Measurements from ENCODE around the gene DOCK2. TPM values are rescaled to one million over a fixed set of nuclear protein-coding genes. Genes with fewer than 3 reads are reported as not detected.

Gene DOCK2
- total RNA-seq, 2 experiments from 2014 or later: 161 to 205 TPM

GRCh38 chr5:169988947-169989346 lies 351.9 kb downstream of the DOCK2 start:
- no TSS peak for BruUV-seq (replicated peaks)
- intact Hi-C loops (cut with micrococcal nuclease; ENCODE audit: unreplicated experiment): no loop called here
- CTCF ChIA-PET (ENCODE audit: unreplicated experiment): no interaction called here

GRCh38 chr5:169989365-169989764 lies 352.3 kb downstream of the DOCK2 start:
- CTCF ChIA-PET (ENCODE audit: unreplicated experiment): no interaction called here
- TF ChIP-seq CTCF (conservative IDR thresholded peaks at IDR 0.05; ENCODE audit: low read length) (no peak), EZH2phosphoT487 (IDR thresholded peaks at IDR 0.05; ENCODE audit: borderline replicate concordance, low read depth, low read length) (no peak)
- Histone ChIP-seq H3K4me2 (ENCODE audit: low read length) (no peak overlapping the region), H3K4me1 (ENCODE audit: insufficient read depth, low read length, poor library complexity, severe bottlenecking) (no peaks in the 10 kb centered on the region), H3K9me3 (ENCODE audit: low read length) (no peaks in the 10 kb centered on the region), H4K20me1 (ENCODE audit: insufficient read depth, low read length) (no peaks in the 10 kb centered on the region), H2AFZ (ENCODE audit: low read length) (no peak overlapping the region), H3K79me2 (ENCODE audit: insufficient read depth, low read depth, low read length) (no peaks in the 10 kb centered on the region), H3K27ac (ENCODE audit: low read depth, low read length, poor library complexity, severe bottlenecking) (no peak overlapping the region), H3K36me3 (ENCODE audit: insufficient read depth, low read length) (peaks cover 78% of the 10 kb centered on the region), H3K9me2 (ENCODE audit: insufficient read depth, low read length) (no peaks in the 10 kb centered on the region), H3K4me3 (ENCODE audit: low read depth, low read length, poor library complexity, severe bottlenecking) (no peak overlapping the region)
- POLR2A ChIA-PET: no interaction called here
- no TSS peak for BruUV-seq (replicated peaks)
- DNase-seq (ENCODE audit: low spot score): no peak
- intact Hi-C loops (cut with micrococcal nuclease; ENCODE audit: unreplicated experiment): no loop called here

More at GRCh38 chr5:169988947-169989346, 351.9 kb downstream of the DOCK2 start:
- DNase-seq (ENCODE audit: low spot score): no peak
- Histone ChIP-seq H3K4me1 (ENCODE audit: insufficient read depth, low read length, poor library complexity, severe bottlenecking) (no peaks in the 10 kb centered on the region), H4K20me1 (ENCODE audit: insufficient read depth, low read length) (no peaks in the 10 kb centered on the region), H3K27ac (ENCODE audit: low read depth, low read length, poor library complexity, severe bottlenecking) (no peak overlapping the region), H3K9me2 (ENCODE audit: insufficient read depth, low read length) (no peaks in the 10 kb centered on the region), H3K36me3 (ENCODE audit: insufficient read depth, low read length) (peaks cover 78% of the 10 kb centered on the region), H3K9me3 (ENCODE audit: low read length) (no peaks in the 10 kb centered on the region), H2AFZ (ENCODE audit: low read length) (no peak overlapping the region), H3K4me3 (ENCODE audit: low read depth, low read length, poor library complexity, severe bottlenecking) (no peak overlapping the region), H3K4me2 (ENCODE audit: low read length) (no peak overlapping the region), H3K79me2 (ENCODE audit: insufficient read depth, low read depth, low read length) (no peaks in the 10 kb centered on the region)
- TF ChIP-seq EZH2phosphoT487 (IDR thresholded peaks at IDR 0.05; ENCODE audit: borderline replicate concordance, low read depth, low read length): no peak
- no peak for TF ChIP-seq CTCF (conservative IDR thresholded peaks at IDR 0.05; ENCODE audit: low read length)
- POLR2A ChIA-PET: no interaction called here

- H3K4me3 ChIP-seq (ENCODE audit: low read depth, low read length, poor library complexity, severe bottlenecking): no peak overlapping the region
- ChIA-PET POLR2A (interaction anchor here (0.6 kb wide), 1 partner anchor 879 kb away, joined by 3 read pairs; no protein-coding TSS in a partner anchor), CTCF (ENCODE audit: unreplicated experiment) (no interaction called here)
- no peaks in the 10 kb centered on the region for H3K4me1 ChIP-seq (ENCODE audit: insufficient read depth, low read length, poor library complexity, severe bottlenecking)
- H3K79me2 ChIP-seq (ENCODE audit: insufficient read depth, low read depth, low read length): no peaks in the 10 kb centered on the region
- BruUV-seq (replicated peaks): no TSS peak
- H4K20me1 ChIP-seq (ENCODE audit: insufficient read depth, low read length): no peaks in the 10 kb centered on the region
- no peak overlapping the region for H3K27ac ChIP-seq (ENCODE audit: low read depth, low read length, poor library complexity, severe bottlenecking)
- H3K9me3 ChIP-seq (ENCODE audit: low read length): no peaks in the 10 kb centered on the region
- H2AFZ ChIP-seq (ENCODE audit: low read length): no peak overlapping the region
- TF ChIP-seq EZH2phosphoT487 (IDR thresholded peaks at IDR 0.05; ENCODE audit: borderline replicate concordance, low read depth, low read length) (no peak), CTCF (conservative IDR thresholded peaks at IDR 0.05; ENCODE audit: low read length) (no peak)
- intact Hi-C loops (cut with micrococcal nuclease; ENCODE audit: unreplicated experiment): no loop called here
- H3K4me2 ChIP-seq (ENCODE audit: low read length): no peak overlapping the region
- no peak for DNase-seq (ENCODE audit: low spot score)
- peaks cover 79% of the 10 kb centered on the region for H3K36me3 ChIP-seq (ENCODE audit: insufficient read depth, low read length)
- no peaks in the 10 kb centered on the region for H3K9me2 ChIP-seq (ENCODE audit: insufficient read depth, low read length)
These were observed 354.2 kb downstream of the DOCK2 start for GRCh38 chr5:169991115-169991869.

Measured in OCI-LY7 (cell line).